Stomach (tissue), 4 donors: ENCODE data around the gene ZFP69B.

Experiments used
- EP300 ChIP-seq: sonication (generic); formaldehyde crosslinking; IDR thresholded peaks from one replicate; pipeline ENCODE4 v1.6.1; 2017; ENCODE audit warnings: antibody characterized with exemption
- POLR2A ChIP-seq, 4 donors: fragments of 450-650 bp; IDR thresholded peaks; one replicate each; pipeline ENCODE4 v1.6.1; 2016; ENCODE audit warnings: antibody characterized with exemption in 4 of 4, control low read depth in 2 of 4, mild to moderate bottlenecking in 1 of 4, moderate library complexity in 1 of 4
- POLR2AphosphoS5 ChIP-seq, 3 donors: sonication (generic); formaldehyde crosslinking; IDR thresholded peaks; one replicate each; pipeline ENCODE4 v1.6.1; 2016; ENCODE audit warnings: antibody characterized with exemption in 3 of 3
- TF ChIP-seq, protein P1 (sequence below), 7 experiments: fragments of 450-650 bp in 4 of 7; fragments of 200-600 bp in 3 of 7; sonication (generic) in 3 of 7; IDR thresholded peaks; one replicate each; pipeline ENCODE4 v1.5.1; 2016 to 2019; ENCODE audit warnings: antibody characterized with exemption in 7 of 7, control low read depth in 2 of 7, mild to moderate bottlenecking in 1 of 7

DNA sequence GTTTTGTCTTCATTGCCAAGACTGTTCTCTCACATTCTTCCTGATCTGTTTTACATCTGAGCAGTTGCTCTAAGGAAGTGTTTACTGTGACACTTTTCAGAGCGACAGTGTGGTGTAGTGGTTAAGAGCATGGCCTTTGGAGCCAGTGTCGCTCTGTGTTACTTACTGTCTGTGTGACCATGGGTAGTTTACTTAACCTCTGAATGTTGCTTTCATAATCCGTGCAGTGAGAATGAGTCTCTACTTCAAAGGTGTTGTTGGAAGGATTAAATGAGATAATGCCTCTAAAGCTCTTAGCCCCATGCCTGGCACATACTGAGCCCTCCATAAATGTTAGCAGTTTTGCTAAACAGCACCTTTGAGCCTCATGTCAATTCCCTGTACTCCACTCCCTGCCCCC lies 35.9 kb upstream of the ZFP69B start:
- TF ChIP-seq, protein P1, sequence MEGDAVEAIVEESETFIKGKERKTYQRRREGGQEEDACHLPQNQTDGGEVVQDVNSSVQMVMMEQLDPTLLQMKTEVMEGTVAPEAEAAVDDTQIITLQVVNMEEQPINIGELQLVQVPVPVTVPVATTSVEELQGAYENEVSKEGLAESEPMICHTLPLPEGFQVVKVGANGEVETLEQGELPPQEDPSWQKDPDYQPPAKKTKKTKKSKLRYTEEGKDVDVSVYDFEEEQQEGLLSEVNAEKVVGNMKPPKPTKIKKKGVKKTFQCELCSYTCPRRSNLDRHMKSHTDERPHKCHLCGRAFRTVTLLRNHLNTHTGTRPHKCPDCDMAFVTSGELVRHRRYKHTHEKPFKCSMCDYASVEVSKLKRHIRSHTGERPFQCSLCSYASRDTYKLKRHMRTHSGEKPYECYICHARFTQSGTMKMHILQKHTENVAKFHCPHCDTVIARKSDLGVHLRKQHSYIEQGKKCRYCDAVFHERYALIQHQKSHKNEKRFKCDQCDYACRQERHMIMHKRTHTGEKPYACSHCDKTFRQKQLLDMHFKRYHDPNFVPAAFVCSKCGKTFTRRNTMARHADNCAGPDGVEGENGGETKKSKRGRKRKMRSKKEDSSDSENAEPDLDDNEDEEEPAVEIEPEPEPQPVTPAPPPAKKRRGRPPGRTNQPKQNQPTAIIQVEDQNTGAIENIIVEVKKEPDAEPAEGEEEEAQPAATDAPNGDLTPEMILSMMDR (IDR thresholded peaks at IDR 0.05), result no peak
- TF ChIP-seq POLR2AphosphoS5 (IDR thresholded peaks at IDR 0.05), result no peak
- no peak for TF ChIP-seq POLR2A (IDR thresholded peaks at IDR 0.05)
- no peak for TF ChIP-seq EP300
